Measurements from ENCODE around the gene DGKI. TPM values are rescaled to one million over a fixed set of nuclear protein-coding genes. Genes with fewer than 3 reads are reported as not detected.

The DGKI gene
- total and polyA plus RNA-seq, 2 of the 4 experiments (the other 2 are of a cell fraction): 3.9 to 15.8 TPM

- no peak overlapping the region for H2BK5ac ChIP-seq (ENCODE audit: low read depth, low read length, poor library complexity, severe bottlenecking)
- no peak overlapping the region for H3K4me3 ChIP-seq (ENCODE audit: insufficient read depth, low read depth, low read length)
- H3K4ac ChIP-seq (ENCODE audit: low read depth, low read length): no peak overlapping the region
- no TSS peak for BruUV-seq (replicated peaks)
- no peak overlapping the region for H3K56ac ChIP-seq (ENCODE audit: extremely low read depth, insufficient read depth, low read length)
- no peak overlapping the region for H3K23ac ChIP-seq (ENCODE audit: low read depth, low read length)
- H2BK120ac ChIP-seq (ENCODE audit: low read depth, low read length): no peak overlapping the region
- no peak overlapping the region for H4K5ac ChIP-seq (ENCODE audit: low read depth, low read length)
- intact Hi-C loops (cut with micrococcal nuclease): no loop called here
- H2AFZ ChIP-seq (replicated peaks; ENCODE audit: low read length, poor library complexity): no peak overlapping the region
- no CpG with 5 or more reads among the region's 1 CpG for WGBS, 2 experiments (ENCODE audit: extremely low coverage in 2 of 2, insufficient read length in 1 of 2)
- in situ Hi-C loops (cut with MboI; ENCODE audit: low sequenced_read_pairs): no loop called here
- DNase-seq (no peak), ATAC-seq (ENCODE audit: low read depth) (no peak)
- H3K27me3 ChIP-seq (ENCODE audit: control insufficient read depth, insufficient read depth, low read length): no peaks in the 10 kb centered on the region
- no peak overlapping the region for H3K9ac ChIP-seq (ENCODE audit: low read depth, low read length)
- no peaks in the 10 kb centered on the region for H4K20me1 ChIP-seq (ENCODE audit: insufficient read depth, low read length)
- no peak overlapping the region for H2AK5ac ChIP-seq (ENCODE audit: low read depth, low read length)
- CTCF ChIA-PET: interaction anchor here (3.3 kb wide), 1 partner anchor 8 kb away, joined by 14 read pairs; no protein-coding TSS in a partner anchor
- no peak overlapping the region for H3K14ac ChIP-seq (replicated peaks; ENCODE audit: low read depth, low read length)
- H4K91ac ChIP-seq (ENCODE audit: insufficient read depth, low read depth, low read length): no peak overlapping the region
- H2AK9ac ChIP-seq (replicated peaks; ENCODE audit: low read depth, low read length, poor library complexity): no peak overlapping the region
- POLR2A ChIA-PET (ENCODE audit: unreplicated experiment): interaction anchor here (0.6 kb wide), 1 partner anchor 18 kb away, joined by 5 read pairs; no protein-coding TSS in a partner anchor
- H3K27ac ChIP-seq (ENCODE audit: insufficient read depth, low read length): no peak overlapping the region
- peaks cover 3% of the 10 kb centered on the region; the same call in 1 of the 2 replicates for H3K9me1 ChIP-seq (ENCODE audit: insufficient read depth, low read length)
- no peak overlapping the region for H4K8ac ChIP-seq (ENCODE audit: low read depth in 2 of 2, low read length in 2 of 2)
- no peak overlapping the region for H2BK15ac ChIP-seq (ENCODE audit: low read depth, low read length)
- H2BK20ac ChIP-seq (ENCODE audit: low read depth, low read length): no peak overlapping the region
- H3K18ac ChIP-seq (ENCODE audit: low read depth, low read length): no peak overlapping the region
- no peak overlapping the region for H3K4me2 ChIP-seq (ENCODE audit: low read depth, low read length)
- peaks cover under 1% of the 10 kb centered on the region; the same call in 1 of the 2 replicates for H3K4me1 ChIP-seq (ENCODE audit: control insufficient read depth, insufficient read depth, low read length)
- no peak for TF ChIP-seq MAFK (IDR thresholded peaks at IDR 0.05; ENCODE audit: low read depth, low read length)
- no peak for TF ChIP-seq FOS (IDR thresholded peaks at IDR 0.05; ENCODE audit: low read depth, low read length)
- TF ChIP-seq BHLHE40 (IDR thresholded peaks at IDR 0.05; ENCODE audit: low read depth, low read length): no peak
- TF ChIP-seq POLR2A (IDR thresholded peaks at IDR 0.05; ENCODE audit: low read depth, low read length): no peak
- no peak for TF ChIP-seq RCOR1 (IDR thresholded peaks at IDR 0.05; ENCODE audit: insufficient replicate concordance, low read length)
- dilution Hi-C loops (cut with HindIII; ENCODE audit: low sequenced_read_pairs, unreplicated experiment): no loop called here
- no peaks in the 10 kb centered on the region for H3K36me3 ChIP-seq (ENCODE audit: control insufficient read depth, insufficient read depth, low read length)
- H3K79me1 ChIP-seq (ENCODE audit: low read depth in 1 of 2, low read length in 2 of 2): no peaks in the 10 kb centered on the region
- H3K9me3 ChIP-seq (ENCODE audit: control insufficient read depth, insufficient read depth, low read length): no peaks in the 10 kb centered on the region
Observed at GRCh38 chr7:137634356-137634755, 212.4 kb downstream of the DGKI start.
